Central memory CD8-positive, alpha-beta T cell (primary cell): Measurements from ENCODE around the gene KIF2C.
A peak's percentile ranks its signal among the peaks of the same experiment; 100 is the strongest.

Experiments used
- ATAC-seq: fragments of 150-1000 bp; cut with Tn5 transposase; replicated peaks from 2 replicates; pipeline ENCODE4 v1.10.0; 2022; ENCODE audit warnings: mild to moderate bottlenecking, moderate FRiP score, moderate number of reproducible peaks; ENCODE audit not compliant: poor library complexity, severe bottlenecking; ENCODE audit errors: extremely low read depth
- DNase-seq, 2 donors: peaks; one replicate each; pipeline ENCODE4 v3.0.0; 2021; ENCODE audit warnings: low spot score in 2 of 2
- H3K27ac Mint-ChIP-seq: one replicate; pipeline ENCODE4 v1.8.0; 2022; ENCODE audit warnings: low read depth, mild to moderate bottlenecking, moderate library complexity, mixed read lengths
- H3K27me3 Mint-ChIP-seq: one replicate; pipeline ENCODE4 v1.8.0; 2022; ENCODE audit warnings: mixed read lengths
- H3K36me3 Mint-ChIP-seq: one replicate; pipeline ENCODE4 v1.8.0; 2022; ENCODE audit warnings: mild to moderate bottlenecking, moderate library complexity, mixed read lengths; ENCODE audit not compliant: insufficient read depth
- H3K4me1 Mint-ChIP-seq: one replicate; pipeline ENCODE4 v1.8.0; 2022; ENCODE audit warnings: mixed read lengths
- H3K4me3 Mint-ChIP-seq: one replicate; pipeline ENCODE4 v1.8.0; 2022; ENCODE audit warnings: mild to moderate bottlenecking, moderate library complexity, mixed read lengths
- H3K9me3 Mint-ChIP-seq: one replicate; pipeline ENCODE4 v1.8.0; 2022; ENCODE audit warnings: mixed read lengths

Gene KIF2C

DNA sequence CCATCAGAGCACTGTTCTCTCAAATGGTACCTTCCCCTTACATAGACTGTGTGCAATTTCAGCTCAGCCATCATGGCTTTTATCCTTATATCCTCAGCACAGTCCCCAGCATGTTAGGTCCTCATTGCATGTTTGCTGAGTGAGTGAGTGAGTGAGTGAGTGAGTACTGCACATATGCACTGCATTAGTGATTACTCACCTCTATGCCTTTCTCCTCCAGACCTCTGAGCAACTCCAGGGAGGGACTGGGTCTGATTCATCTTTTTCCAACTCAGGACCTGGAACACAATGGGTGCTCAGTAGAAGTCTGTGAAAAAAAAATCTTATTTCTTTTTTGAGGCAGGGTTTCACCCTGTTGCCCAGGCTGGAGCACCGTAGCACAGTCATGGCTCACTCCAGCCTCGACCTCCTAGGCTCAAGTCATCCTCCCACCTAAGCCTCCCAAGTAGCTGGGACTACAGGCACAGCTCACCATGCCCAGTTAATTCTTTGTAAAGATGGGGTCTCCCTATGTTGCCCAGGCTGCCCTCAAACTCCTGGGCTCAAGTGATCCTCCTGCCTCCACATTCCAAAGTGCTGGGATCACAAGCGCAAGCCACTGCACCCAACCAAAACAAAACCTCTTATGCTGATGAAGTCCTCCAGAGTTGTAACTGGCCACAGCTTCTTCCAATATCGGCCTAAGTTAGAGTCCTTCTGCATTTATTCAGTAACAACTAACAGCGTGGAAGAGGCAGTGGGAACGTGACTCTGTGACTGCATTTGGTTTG lies 32.3 kb upstream of the KIF2C start:
- Mint-ChIP-seq H3K27me3 (peaks cover 10% of the 10 kb centered on the region), H3K36me3 (no peaks in the 10 kb centered on the region), H3K4me3 (no peak overlapping the region), H3K9me3 (no peaks in the 10 kb centered on the region), H3K4me1 (peaks cover 6% of the 10 kb centered on the region), H3K27ac (no peak overlapping the region)
- no peak for ATAC-seq
- DNase-seq, result no peak

DNA sequence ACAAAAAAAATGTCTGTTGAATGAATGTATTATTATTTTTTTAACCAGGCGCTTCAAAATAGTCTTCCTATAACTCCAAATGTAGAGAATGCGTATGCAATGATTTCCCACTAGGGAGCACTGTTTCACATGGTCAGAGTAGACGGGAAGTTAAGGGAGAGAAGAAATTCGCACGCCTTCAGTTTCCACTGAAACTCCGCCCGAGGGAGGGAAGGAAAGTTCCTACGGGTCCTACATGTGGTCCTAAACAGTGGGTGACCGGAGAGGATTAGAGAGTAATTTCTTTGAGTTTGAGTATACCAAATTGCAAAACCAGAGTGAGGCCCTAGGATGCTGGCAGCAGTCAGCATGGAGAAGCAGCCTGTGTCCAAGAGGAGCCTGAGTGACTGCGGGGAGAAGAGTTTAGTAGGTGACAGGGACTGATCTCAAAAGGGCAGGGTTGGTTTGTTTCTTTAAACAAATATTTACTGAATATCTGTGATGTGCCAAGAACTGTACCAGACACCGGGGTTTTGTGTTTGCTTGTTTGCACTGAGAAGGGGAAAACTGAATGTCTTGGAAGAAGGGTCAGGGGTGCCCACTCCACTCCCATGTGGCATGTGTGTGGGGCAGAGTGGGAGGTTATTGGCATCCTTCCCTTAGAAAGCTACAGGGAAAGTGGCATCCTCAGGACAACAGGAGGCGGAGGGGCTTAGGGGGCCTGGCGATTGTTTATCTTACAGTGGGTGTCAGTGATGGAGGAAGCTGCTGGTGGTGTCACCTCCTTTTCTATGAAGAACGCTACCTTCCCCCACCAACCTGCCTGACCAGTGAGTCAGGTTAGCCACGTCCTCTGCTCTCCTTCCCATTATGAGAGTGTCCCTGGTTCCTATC lies 31.4 kb upstream of the KIF2C start:
- H3K36me3 Mint-ChIP-seq, result no peaks in the 10 kb centered on the region
- peak overlapping the region; percentile 12 for H3K27ac Mint-ChIP-seq
- peaks cover 10% of the 10 kb centered on the region for H3K27me3 Mint-ChIP-seq
- ATAC-seq (peak; percentile 58), DNase-seq (no peak)
- H3K4me3 Mint-ChIP-seq, result peak overlapping the region; percentile 14
- peaks cover 6% of the 10 kb centered on the region for H3K4me1 Mint-ChIP-seq
- no peaks in the 10 kb centered on the region for H3K9me3 Mint-ChIP-seq

DNA sequence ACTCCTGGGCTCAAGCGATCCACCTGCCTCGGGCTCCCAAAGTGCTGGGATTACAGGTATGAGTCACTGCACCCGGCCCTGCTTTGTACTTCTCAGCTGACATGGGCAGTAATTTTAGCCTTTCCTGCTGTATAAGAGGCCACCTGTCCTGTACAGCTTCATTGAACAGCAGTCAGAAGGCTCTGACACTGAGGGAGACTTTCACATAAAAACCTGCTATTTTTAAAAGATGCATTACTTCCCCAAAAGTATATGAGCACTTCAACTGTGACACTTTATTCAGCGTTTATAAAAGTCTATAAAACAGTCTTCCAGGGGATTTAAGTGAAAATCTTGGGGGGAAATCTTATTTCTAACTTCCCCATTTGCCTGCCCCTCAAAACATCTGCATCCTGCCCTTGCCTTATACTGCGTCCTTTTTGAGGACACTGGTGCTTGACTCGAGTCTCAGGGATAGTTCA lies 26.3 kb upstream of the KIF2C start:
- DNase-seq (no peak), ATAC-seq (no peak)
- H3K4me1 Mint-ChIP-seq, result peaks cover 33% of the 10 kb centered on the region
- H3K9me3 Mint-ChIP-seq, result no peaks in the 10 kb centered on the region
- no peak overlapping the region for H3K4me3 Mint-ChIP-seq
- H3K27ac Mint-ChIP-seq, result no peak overlapping the region
- H3K27me3 Mint-ChIP-seq, result peaks cover 10% of the 10 kb centered on the region
- no peaks in the 10 kb centered on the region for H3K36me3 Mint-ChIP-seq

DNA sequence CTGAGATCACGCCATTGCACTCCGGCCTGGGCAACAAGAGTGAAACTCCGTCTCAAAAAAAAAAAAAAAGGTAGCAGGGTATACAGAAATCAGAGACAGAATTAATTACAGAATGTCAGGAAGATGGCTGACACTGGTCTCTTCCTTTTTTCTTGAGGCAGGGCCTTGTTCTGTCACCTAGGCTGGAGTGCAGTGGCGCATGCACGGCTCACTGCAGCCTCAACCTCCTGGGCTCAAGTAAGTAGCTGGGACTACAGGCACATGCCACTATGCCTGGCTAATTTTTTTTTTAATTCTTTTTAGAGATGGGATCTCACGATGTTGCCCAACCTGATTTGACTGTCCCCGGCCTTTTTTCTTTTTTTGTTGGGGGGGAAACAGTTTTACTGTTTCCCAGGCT lies 25.1 kb upstream of the KIF2C start:
- no peaks in the 10 kb centered on the region for H3K9me3 Mint-ChIP-seq
- DNase-seq (no peak), ATAC-seq (no peak)
- peaks cover 41% of the 10 kb centered on the region for H3K4me1 Mint-ChIP-seq
- no peak overlapping the region for H3K27ac Mint-ChIP-seq
- H3K36me3 Mint-ChIP-seq, result no peaks in the 10 kb centered on the region
- no peak overlapping the region for H3K4me3 Mint-ChIP-seq
- H3K27me3 Mint-ChIP-seq, result no peaks in the 10 kb centered on the region

DNA sequence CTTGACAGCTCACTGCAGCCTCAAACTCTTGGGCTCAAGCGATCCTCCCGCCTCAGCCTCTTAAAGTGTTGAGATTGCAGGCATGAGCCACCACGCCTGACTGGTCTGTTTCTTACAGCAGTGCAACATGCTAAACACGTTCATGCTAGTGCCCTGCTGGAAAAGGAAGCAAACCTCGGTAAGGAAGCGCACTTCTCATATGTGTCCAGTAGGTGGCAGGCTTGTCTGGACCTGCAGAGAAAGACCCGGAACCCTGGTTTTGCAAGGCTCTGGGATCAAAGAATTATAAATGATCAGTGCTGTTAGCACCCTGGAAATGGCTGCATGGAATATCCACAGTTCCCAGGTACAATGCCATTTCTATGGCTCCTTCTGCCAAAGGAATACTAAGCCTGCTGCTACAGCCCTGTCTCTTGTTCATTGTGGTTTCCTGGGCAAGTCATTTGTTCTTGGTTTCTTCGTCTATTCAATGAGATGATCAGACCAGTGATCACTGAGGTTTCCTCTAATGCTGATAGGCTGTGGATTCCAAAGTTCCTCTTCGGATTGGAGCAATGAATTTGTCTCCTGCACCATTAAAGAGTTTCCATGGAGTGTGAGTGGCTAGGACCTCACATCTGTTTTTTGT lies 24.6 kb upstream of the KIF2C start:
- H3K4me3 Mint-ChIP-seq, result peak overlapping the region; percentile 39
- H3K4me1 Mint-ChIP-seq, result peaks cover 42% of the 10 kb centered on the region
- peak; percentile 84 for ATAC-seq

DNA sequence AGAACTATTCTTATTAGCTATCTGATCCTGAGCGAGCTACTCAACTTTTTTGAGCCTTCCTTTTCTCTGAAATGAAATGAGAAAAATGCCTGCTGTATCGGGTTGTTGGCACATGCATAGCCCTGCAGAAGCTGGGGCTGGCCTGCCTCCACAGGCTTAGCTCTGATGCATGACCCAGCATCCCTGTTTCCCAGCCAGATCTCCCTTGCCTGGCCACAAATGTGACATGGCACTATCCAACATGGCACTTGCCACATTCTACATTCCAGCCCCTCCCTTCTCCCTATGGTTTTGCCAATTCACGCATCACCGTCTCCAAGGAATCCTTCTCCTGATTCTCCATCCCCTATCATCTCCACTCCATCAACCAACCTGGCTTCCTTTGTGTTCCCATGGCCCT lies 22.5 kb upstream of the KIF2C start:
- no peak for DNase-seq
- H3K27ac Mint-ChIP-seq, result peak overlapping the region; percentile 52
- ATAC-seq, result no peak

More for the DNA sequence above, 24.6 kb upstream of the KIF2C start:
- DNase-seq, result peak; percentile 52 to 65
- H3K27me3 Mint-ChIP-seq, result no peaks in the 10 kb centered on the region
- no peaks in the 10 kb centered on the region for H3K9me3 Mint-ChIP-seq
- no peak overlapping the region for H3K27ac Mint-ChIP-seq
- H3K36me3 Mint-ChIP-seq, result no peaks in the 10 kb centered on the region

DNA sequence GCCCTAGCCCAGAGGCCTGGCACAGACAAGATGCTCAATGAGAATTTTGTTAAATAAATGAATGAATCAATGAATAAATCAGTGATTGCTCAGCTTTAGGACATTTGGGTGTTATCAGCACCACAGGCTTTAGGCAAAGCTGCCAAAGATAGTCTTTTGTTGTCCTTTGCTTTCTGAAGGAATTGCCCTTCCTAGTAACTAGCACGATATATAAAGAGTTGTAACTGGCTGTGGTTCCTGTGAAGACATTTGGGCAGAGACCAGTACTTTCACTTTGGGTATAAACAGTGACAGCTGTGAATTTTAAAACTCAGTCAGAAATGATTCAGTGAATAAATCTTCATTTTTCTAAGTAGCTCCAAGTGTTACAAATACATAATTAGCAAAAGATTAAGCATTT lies 22.0 kb upstream of the KIF2C start:
- peaks cover 64% of the 10 kb centered on the region for H3K4me1 Mint-ChIP-seq
- no peaks in the 10 kb centered on the region for H3K9me3 Mint-ChIP-seq
- peak overlapping the region; percentile 52 for H3K27ac Mint-ChIP-seq
- H3K4me3 Mint-ChIP-seq, result no peak overlapping the region
- H3K36me3 Mint-ChIP-seq, result peaks cover 12% of the 10 kb centered on the region
- H3K27me3 Mint-ChIP-seq, result no peaks in the 10 kb centered on the region
- no peak for ATAC-seq
- DNase-seq, result no peak

More for the DNA sequence above, 22.5 kb upstream of the KIF2C start:
- Mint-ChIP-seq H3K36me3 (peaks cover 12% of the 10 kb centered on the region), H3K4me1 (peaks cover 63% of the 10 kb centered on the region), H3K27me3 (no peaks in the 10 kb centered on the region), H3K9me3 (no peaks in the 10 kb centered on the region), H3K4me3 (no peak overlapping the region)

DNA sequence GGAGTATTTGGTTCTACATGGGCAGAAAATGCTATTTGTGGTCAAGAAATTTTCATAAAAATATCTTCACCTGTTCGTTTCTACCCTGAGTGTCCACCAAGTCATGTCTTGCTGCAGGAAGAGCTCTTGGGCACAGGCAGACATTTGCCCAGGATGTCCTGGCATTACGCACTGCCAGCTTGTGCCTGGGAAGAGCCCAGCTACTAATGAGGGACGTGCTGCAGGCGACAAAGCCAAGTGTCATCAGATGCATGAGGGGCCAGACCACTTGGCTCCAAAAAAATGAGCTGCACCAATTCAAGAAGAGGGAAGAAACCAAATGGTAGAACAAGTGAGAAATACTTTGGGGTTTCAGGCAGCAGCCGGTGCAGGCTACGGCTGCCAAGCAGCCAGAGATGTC lies 21.5 kb upstream of the KIF2C start:
- DNase-seq (no peak), ATAC-seq (no peak)
- H3K4me1 Mint-ChIP-seq, result peaks cover 68% of the 10 kb centered on the region
- H3K36me3 Mint-ChIP-seq, result peaks cover 14% of the 10 kb centered on the region
- no peak overlapping the region for H3K4me3 Mint-ChIP-seq
- no peak overlapping the region for H3K27ac Mint-ChIP-seq
- no peaks in the 10 kb centered on the region for H3K9me3 Mint-ChIP-seq
- no peaks in the 10 kb centered on the region for H3K27me3 Mint-ChIP-seq

DNA sequence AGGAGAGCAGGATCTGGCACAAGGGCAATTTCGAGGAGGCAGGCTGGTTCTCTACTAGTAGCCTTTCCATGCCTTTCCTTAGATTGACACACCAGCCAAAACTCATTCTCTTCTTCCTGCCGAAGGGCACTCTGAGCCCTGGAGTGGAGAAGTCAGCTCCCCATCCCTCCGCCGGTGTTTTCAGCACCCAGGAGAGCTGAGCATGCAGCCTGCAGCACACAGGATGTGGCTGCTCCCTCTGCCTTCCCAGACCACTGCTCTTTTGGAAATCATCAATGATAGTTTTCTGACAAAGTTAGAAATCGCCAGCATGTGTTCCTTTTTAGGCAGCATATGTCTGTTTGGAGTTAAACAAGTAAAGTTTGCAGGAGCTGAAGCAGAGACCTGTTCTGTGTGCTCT lies 20.3 kb upstream of the KIF2C start:
- DNase-seq (no peak), ATAC-seq (no peak)
- Mint-ChIP-seq H3K36me3 (peaks cover 15% of the 10 kb centered on the region), H3K4me3 (no peak overlapping the region), H3K27ac (no peak overlapping the region), H3K9me3 (no peaks in the 10 kb centered on the region), H3K27me3 (no peaks in the 10 kb centered on the region), H3K4me1 (peaks cover 77% of the 10 kb centered on the region)

DNA sequence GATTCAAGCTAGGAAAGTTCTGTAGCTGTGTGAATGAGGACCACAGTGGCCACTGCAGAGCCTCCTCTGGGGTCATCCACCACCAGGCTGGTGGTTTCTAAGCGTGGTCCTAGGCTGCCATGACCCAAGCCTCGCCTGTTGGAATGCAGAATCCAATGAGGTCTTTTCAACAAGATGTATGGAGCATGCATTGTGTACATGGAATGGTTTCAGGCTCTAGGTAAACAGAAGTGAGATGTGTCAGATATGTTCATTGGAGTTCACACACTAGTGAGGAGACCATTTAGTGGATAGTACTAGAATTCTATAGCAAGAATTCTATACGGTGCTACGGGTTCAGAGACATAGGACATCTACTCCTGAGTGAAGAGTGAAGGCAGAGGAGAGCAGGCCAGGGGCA lies 19.4 kb upstream of the KIF2C start:
- Mint-ChIP-seq H3K27ac (peak overlapping the region; percentile 98), H3K36me3 (peaks cover 18% of the 10 kb centered on the region), H3K9me3 (no peaks in the 10 kb centered on the region), H3K4me1 (peaks cover 77% of the 10 kb centered on the region), H3K4me3 (peak overlapping the region; percentile 48), H3K27me3 (no peaks in the 10 kb centered on the region)
- DNase-seq, result no peak
- no peak for ATAC-seq

DNA sequence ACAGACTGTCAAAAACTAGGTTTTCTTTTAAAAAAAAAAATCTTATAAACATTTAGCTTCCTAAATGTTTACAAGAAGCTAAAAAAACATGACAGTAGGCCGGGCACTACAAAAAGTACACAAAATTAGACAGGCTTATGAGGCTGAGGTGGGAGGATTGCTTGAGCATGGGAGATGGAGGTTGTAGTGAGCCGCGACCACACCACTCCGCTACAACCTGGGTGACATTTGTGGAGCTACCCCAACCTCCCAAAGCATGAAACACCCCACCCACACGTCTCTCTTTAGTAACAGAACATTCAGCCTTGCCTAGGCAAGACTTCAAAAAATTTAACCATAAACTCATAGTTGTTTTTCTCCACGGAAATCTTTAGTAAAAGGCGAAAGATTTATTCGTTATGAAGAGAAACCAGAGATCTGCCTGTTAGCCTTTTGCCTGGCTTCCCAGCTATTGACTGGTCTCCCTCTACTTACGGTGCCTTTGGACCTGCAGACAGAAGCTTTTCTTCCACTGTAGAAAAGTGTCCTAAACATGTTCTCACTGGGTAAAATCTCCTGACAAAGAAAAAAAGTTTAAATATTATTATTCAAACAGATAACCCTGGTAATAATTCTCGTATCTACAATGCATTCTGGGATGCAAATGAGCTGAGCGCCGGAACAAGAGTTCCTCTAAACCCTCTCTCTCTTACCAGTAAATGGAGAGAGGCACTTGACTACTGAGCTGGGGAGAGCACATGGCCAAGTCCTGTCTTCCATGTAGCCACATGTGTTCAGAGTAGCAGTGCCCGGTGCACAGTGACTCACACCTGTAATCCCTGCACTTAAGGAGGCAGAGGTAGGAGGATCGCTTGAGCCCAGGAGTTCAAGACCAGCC lies 17.9 kb upstream of the KIF2C start:
- Mint-ChIP-seq H3K36me3 (peaks cover 18% of the 10 kb centered on the region), H3K9me3 (no peaks in the 10 kb centered on the region), H3K27ac (peak overlapping the region; percentile 98), H3K4me1 (peaks cover 63% of the 10 kb centered on the region), H3K4me3 (peak overlapping the region; percentile 48), H3K27me3 (no peaks in the 10 kb centered on the region)
- ATAC-seq (peak; percentile 94), DNase-seq (peak; percentile 42 to 73)

DNA sequence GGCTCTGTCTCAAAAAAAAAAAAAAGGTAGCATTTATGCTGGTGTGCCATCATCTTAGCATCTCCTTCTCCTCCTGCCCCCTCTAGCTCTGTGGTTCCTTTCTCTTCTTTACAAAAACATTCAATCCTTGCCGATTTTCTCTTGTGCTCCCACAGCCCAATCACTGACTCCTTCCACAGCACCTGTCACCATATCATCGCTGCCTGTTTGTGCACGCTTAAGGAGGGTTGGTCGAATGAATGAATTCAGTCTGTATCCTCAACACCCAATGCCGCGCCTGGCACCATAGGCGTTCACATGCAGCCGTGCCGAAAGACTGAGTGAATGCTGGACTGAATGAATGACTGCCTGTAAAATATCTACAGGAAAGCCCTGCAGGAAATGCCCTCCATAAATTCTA lies 16.6 kb upstream of the KIF2C start:
- Mint-ChIP-seq H3K36me3 (peaks cover 18% of the 10 kb centered on the region), H3K27ac (peak overlapping the region; percentile 12), H3K9me3 (no peaks in the 10 kb centered on the region), H3K27me3 (no peaks in the 10 kb centered on the region), H3K4me3 (peak overlapping the region; percentile 62), H3K4me1 (peaks cover 58% of the 10 kb centered on the region)
- DNase-seq (no peak), ATAC-seq (no peak)
